Endothelial cell of umbilical vein (primary cell): Measurements from ENCODE around the gene APLP2.

Experiments
- CTCF ChIP-seq, 2 donors: IDR thresholded peaks; 1 replicate in 1 of 2; 2 replicates in 1 of 2; pipeline ENCODE4 v1.5.1; 2011; ENCODE audit warnings: low read length in 2 of 2, mild to moderate bottlenecking in 2 of 2, moderate library complexity in 2 of 2, control low read depth in 1 of 2, inconsistent platforms in 1 of 2, low read depth in 1 of 2; ENCODE audit not compliant: insufficient read depth in 1 of 2; ENCODE audit errors: extremely low read depth in 1 of 2
- EZH2 ChIP-seq: IDR thresholded peaks from 2 replicates; pipeline ENCODE4 v1.6.1; 2012; ENCODE audit warnings: borderline replicate concordance, low read depth, mild to moderate bottlenecking, moderate library complexity, low read length, inconsistent platforms; ENCODE audit not compliant: severe bottlenecking
- JUN ChIP-seq: IDR thresholded peaks from 2 replicates; pipeline ENCODE4 v1.6.1; 2011; ENCODE audit warnings: borderline replicate concordance, low read depth; ENCODE audit not compliant: insufficient read length, insufficient read depth
- MAX ChIP-seq: IDR thresholded peaks from 2 replicates; pipeline ENCODE4 v1.6.1; 2011; ENCODE audit not compliant: insufficient read depth, insufficient read length
- MYC ChIP-seq: IDR thresholded peaks from one replicate; pipeline ENCODE4 v1.6.1; 2011; ENCODE audit warnings: mild to moderate bottlenecking, low read depth, low read length
- POLR2A ChIP-seq: IDR thresholded peaks from 2 replicates; pipeline ENCODE4 v1.6.1; 2012; ENCODE audit warnings: low read depth, mild to moderate bottlenecking, control low read depth, low read length
- POLR2AphosphoS5 ChIP-seq: IDR thresholded peaks from 2 replicates; pipeline ENCODE4 v1.6.1; 2012; ENCODE audit warnings: low read depth, mild to moderate bottlenecking, control low read depth, low read length, moderate library complexity; ENCODE audit not compliant: insufficient read depth

GRCh38 chr11:130188585-130189347 is 119.1 kb downstream of the APLP2 start:
- TF ChIP-seq EZH2: no peak
- no peak for TF ChIP-seq CTCF (IDR thresholded peaks at IDR 0.05; ENCODE audit: extremely low read depth in 1 of 2, insufficient read depth in 1 of 2, low read depth in 1 of 2, low read length in 2 of 2)
- no peak for TF ChIP-seq POLR2AphosphoS5
- TF ChIP-seq JUN: no peak
- TF ChIP-seq POLR2A: no peak
- no peak for TF ChIP-seq MAX
- no peak for TF ChIP-seq MYC
